Measurements from ENCODE around the gene EMX1.

EMX1 gene

DNA sequence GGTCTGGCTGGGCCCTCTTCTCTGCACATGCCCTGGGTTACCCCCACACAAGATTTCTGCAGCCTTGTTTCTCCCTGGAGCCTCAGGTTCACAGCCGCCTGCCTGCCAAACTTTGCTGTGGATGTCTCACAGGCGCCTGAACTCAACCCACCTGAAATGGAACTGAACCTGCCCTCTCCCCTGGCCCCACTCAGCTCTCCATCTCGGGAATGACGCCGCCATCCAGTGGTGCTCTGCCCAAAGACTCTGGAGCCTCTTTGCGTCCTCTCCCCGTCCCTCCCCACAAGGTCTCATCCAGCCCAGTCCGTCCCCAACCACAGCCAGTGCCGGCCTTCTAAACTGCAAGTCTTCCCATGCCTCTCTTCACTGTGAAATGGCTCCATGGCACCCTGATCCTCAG is 29.1 kb downstream of the EMX1 start:
- no peak overlapping the region for H3K9ac ChIP-seq (ENCODE audit: insufficient read length, low read depth)

DNA sequence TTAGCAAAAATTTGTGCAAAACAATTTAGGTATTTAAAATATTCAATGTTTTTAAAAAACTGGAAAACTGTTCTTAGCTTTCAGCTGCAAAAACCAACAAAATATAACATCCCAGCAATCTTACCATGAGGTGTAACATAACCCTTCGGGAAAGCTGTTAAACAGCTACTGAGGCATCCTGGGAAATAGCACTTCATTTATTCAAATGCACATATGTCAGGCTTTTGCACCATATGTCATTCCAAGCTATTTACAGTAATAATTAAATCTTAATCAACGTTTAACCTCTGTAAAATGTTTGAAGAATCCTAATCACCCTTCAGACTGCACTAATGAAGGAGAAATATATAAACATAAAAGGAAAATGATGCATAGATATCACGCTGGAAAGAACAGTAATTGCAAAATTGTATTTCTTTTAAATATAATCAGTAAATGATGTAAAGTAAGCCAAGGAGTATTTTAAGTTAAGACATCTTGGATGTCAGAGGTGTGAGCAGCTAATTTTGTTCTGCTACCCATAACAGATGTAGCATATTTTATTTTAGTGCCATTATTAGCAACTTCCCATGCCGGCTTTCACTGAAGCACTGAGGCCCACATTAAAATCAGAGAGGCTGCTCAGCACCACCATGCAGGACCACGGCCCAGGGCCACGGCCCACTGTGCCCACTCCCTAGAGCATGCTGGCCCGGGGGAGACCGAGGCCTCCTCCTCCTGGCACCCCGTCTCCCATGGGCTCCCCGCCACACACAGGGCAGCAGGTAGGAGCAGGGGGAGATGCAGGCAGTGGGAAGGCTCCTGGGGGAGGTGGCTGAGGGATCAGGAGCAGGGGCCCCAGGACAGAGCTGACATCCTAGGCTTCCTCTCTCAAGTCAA is 30.9 kb downstream of the EMX1 start:
- no peak overlapping the region for H3K4me3 ChIP-seq (ENCODE audit: insufficient read length, low read depth)
- peaks cover 27% of the 10 kb centered on the region for H3K36me3 ChIP-seq (ENCODE audit: insufficient read depth, insufficient read length, low read length)
- H3K27me3 ChIP-seq (ENCODE audit: insufficient read depth, insufficient read length): no peaks in the 10 kb centered on the region
- DNase-seq (ENCODE audit: low read depth, low spot score): no peak
- H3K9me3 ChIP-seq (ENCODE audit: insufficient read depth, low read length): no peaks in the 10 kb centered on the region
- H3K4me1 ChIP-seq (ENCODE audit: insufficient read depth, insufficient read length): peaks cover 8% of the 10 kb centered on the region
- TF ChIP-seq YY1 (IDR thresholded peaks at IDR 0.05; ENCODE audit: insufficient read depth, insufficient read length) (no peak), SUZ12 (IDR thresholded peaks at IDR 0.05; ENCODE audit: extremely low read depth, insufficient read depth, insufficient read length) (no peak), ZNF274 (IDR thresholded peaks at IDR 0.05; ENCODE audit: low read depth, low read length) (no peak)
- no peak overlapping the region for H3K9ac ChIP-seq (ENCODE audit: insufficient read length, low read depth)

More for the DNA sequence above, 29.1 kb downstream of the EMX1 start:
- no peak for DNase-seq (ENCODE audit: low read depth, low spot score)
- no peaks in the 10 kb centered on the region for H3K9me3 ChIP-seq (ENCODE audit: insufficient read depth, low read length)
- H3K4me3 ChIP-seq (ENCODE audit: insufficient read length, low read depth): no peak overlapping the region
- H3K27me3 ChIP-seq (ENCODE audit: insufficient read depth, insufficient read length): no peaks in the 10 kb centered on the region
- H3K36me3 ChIP-seq (ENCODE audit: insufficient read depth, insufficient read length, low read length): peaks cover 30% of the 10 kb centered on the region
- TF ChIP-seq YY1 (IDR thresholded peaks at IDR 0.05; ENCODE audit: insufficient read depth, insufficient read length) (no peak), SUZ12 (IDR thresholded peaks at IDR 0.05; ENCODE audit: extremely low read depth, insufficient read depth, insufficient read length) (no peak), ZNF274 (IDR thresholded peaks at IDR 0.05; ENCODE audit: low read depth, low read length) (no peak)
- H3K4me1 ChIP-seq (ENCODE audit: insufficient read depth, insufficient read length): peaks cover 7% of the 10 kb centered on the region

- no peak for TF ChIP-seq ZNF274 (IDR thresholded peaks at IDR 0.05; ENCODE audit: low read depth, low read length)
- no peak for TF ChIP-seq SUZ12 (IDR thresholded peaks at IDR 0.05; ENCODE audit: extremely low read depth, insufficient read depth, insufficient read length)
- TF ChIP-seq YY1 (IDR thresholded peaks at IDR 0.05; ENCODE audit: insufficient read depth, insufficient read length): no peak
- Histone ChIP-seq H3K4me1 (ENCODE audit: insufficient read depth, insufficient read length) (peaks cover 8% of the 10 kb centered on the region), H3K36me3 (ENCODE audit: insufficient read depth, insufficient read length, low read length) (peaks cover 21% of the 10 kb centered on the region), H3K9me3 (ENCODE audit: insufficient read depth, low read length) (no peaks in the 10 kb centered on the region), H3K9ac (ENCODE audit: insufficient read length, low read depth) (no peak overlapping the region), H3K4me3 (ENCODE audit: insufficient read length, low read depth) (no peak overlapping the region), H3K27me3 (ENCODE audit: insufficient read depth, insufficient read length) (no peaks in the 10 kb centered on the region)
- DNase-seq (ENCODE audit: low read depth, low spot score): no peak
Observed at GRCh38 chr2:72949045-72949444, 31.7 kb downstream of the EMX1 start.

- Histone ChIP-seq H3K36me3 (ENCODE audit: insufficient read depth, insufficient read length, low read length) (peaks cover 16% of the 10 kb centered on the region), H3K9me3 (ENCODE audit: insufficient read depth, low read length) (no peaks in the 10 kb centered on the region), H3K9ac (ENCODE audit: insufficient read length, low read depth) (no peak overlapping the region), H3K4me3 (ENCODE audit: insufficient read length, low read depth) (no peak overlapping the region), H3K27me3 (ENCODE audit: insufficient read depth, insufficient read length) (no peaks in the 10 kb centered on the region), H3K4me1 (ENCODE audit: insufficient read depth, insufficient read length) (peaks cover 8% of the 10 kb centered on the region)
- DNase-seq (ENCODE audit: low read depth, low spot score): no peak
- no peak for TF ChIP-seq YY1 (IDR thresholded peaks at IDR 0.05; ENCODE audit: insufficient read depth, insufficient read length)
- no peak for TF ChIP-seq SUZ12 (IDR thresholded peaks at IDR 0.05; ENCODE audit: extremely low read depth, insufficient read depth, insufficient read length)
- no peak for TF ChIP-seq ZNF274 (IDR thresholded peaks at IDR 0.05; ENCODE audit: low read depth, low read length)
Observed at GRCh38 chr2:72949642-72950041, 32.3 kb downstream of the EMX1 start.

- no peak overlapping the region for H3K9ac ChIP-seq (ENCODE audit: insufficient read length, low read depth)
- peaks cover 9% of the 10 kb centered on the region for H3K36me3 ChIP-seq (ENCODE audit: insufficient read depth, insufficient read length, low read length)
- TF ChIP-seq SUZ12 (IDR thresholded peaks at IDR 0.05; ENCODE audit: extremely low read depth, insufficient read depth, insufficient read length) (no peak), ZNF274 (IDR thresholded peaks at IDR 0.05; ENCODE audit: low read depth, low read length) (no peak), YY1 (IDR thresholded peaks at IDR 0.05; ENCODE audit: insufficient read depth, insufficient read length) (no peak)
Observed at GRCh38 chr2:72950558-72951255, 33.4 kb downstream of the EMX1 start.

DNA sequence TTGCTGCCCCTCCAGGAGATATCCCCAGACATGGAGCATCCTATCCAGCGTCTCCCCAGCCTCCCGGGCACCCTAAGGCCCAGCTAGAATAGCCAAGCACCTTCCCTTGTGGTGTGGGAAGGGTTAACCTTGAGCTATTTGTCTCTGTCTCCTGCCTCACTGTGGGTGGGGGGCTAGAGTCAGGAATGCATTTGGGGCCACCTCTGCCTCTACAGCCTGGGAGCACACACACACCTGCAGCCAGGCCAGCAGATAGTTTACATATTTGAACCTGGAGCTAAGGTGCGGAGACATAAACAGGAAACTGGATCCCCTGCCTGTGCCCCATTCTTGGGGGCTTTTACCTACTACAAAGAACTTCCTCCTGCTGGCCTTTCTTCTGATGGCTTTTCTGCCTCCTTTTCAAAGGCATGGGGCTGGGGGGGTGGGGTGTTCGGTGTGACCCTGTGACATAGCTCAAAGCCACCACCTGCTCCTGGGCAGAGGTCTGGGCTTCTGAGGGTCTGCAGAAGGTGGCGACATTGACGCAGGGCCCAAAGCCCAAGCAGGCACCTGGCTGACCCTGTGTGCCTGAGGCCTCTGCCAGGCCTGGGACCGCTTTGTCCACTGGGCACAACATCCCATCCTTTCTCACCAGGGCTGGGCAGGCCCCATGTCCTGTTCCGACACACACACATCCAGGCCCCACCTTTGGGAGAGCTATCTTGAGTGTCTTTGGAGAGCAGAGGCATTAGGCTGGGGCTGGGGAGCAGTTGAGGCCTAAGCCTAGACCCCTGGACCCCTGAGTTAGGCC is 34.2 kb downstream of the EMX1 start:
- peak; percentile 44 for DNase-seq (ENCODE audit: low read depth, low spot score)
- Histone ChIP-seq H3K9me3 (ENCODE audit: insufficient read depth, low read length) (no peaks in the 10 kb centered on the region), H3K4me1 (ENCODE audit: insufficient read depth, insufficient read length) (peaks cover 11% of the 10 kb centered on the region), H3K27me3 (ENCODE audit: insufficient read depth, insufficient read length) (no peaks in the 10 kb centered on the region), H3K36me3 (ENCODE audit: insufficient read depth, insufficient read length, low read length) (peaks cover 12% of the 10 kb centered on the region), H3K4me3 (ENCODE audit: insufficient read length, low read depth) (no peak overlapping the region), H3K9ac (ENCODE audit: insufficient read length, low read depth) (no peak overlapping the region)
- TF ChIP-seq YY1 (IDR thresholded peaks at IDR 0.05; ENCODE audit: insufficient read depth, insufficient read length): no peak
- no peak for TF ChIP-seq ZNF274 (IDR thresholded peaks at IDR 0.05; ENCODE audit: low read depth, low read length)
- no peak for TF ChIP-seq SUZ12 (IDR thresholded peaks at IDR 0.05; ENCODE audit: extremely low read depth, insufficient read depth, insufficient read length)

More at GRCh38 chr2:72950558-72951255, 33.4 kb downstream of the EMX1 start:
- Histone ChIP-seq H3K27me3 (ENCODE audit: insufficient read depth, insufficient read length) (no peaks in the 10 kb centered on the region), H3K9me3 (ENCODE audit: insufficient read depth, low read length) (no peaks in the 10 kb centered on the region), H3K4me3 (ENCODE audit: insufficient read length, low read depth) (no peak overlapping the region), H3K4me1 (ENCODE audit: insufficient read depth, insufficient read length) (peaks cover 11% of the 10 kb centered on the region)
- no peak for DNase-seq (ENCODE audit: low read depth, low spot score)

Data from NT2/D1 (cell line).